H1 (cell line): ENCODE measurements around the gene SAAL1. TPM values are rescaled to one million over a fixed set of nuclear protein-coding genes. Genes with fewer than 3 reads are reported as not detected.

Experiments
- RBBP5 ChIP-seq: IDR thresholded peaks from 2 replicates; pipeline ENCODE4 v1.7.1; 2012; ENCODE audit warnings: low read depth, mild to moderate bottlenecking, inconsistent platforms, low read length, moderate library complexity, borderline replicate concordance
- TBP ChIP-seq: IDR thresholded peaks from 2 replicates; pipeline ENCODE4 v1.6.1; 2011; ENCODE audit warnings: low read depth, low read length, improper control_type of control experiment
- polyA plus RNA-seq, 7 experiments: library from polyadenylated mRNA; depleted of rRNA in 3 of 7; stranded (reverse) in 5 of 7; unstranded in 2 of 7; fragments of >200 nt in 5 of 7; fragments of 200-250 nt in 2 of 7; gene quantifications; 1 replicate in 5 of 7; 2 replicates in 1 of 7; 4 replicates in 1 of 7; pipeline versions ENCODE4 v1.2.1 to v1.2.3, GENCODE V29; 2011 to 2013; ENCODE audit warnings: missing spikeins in 2 of 7, mixed read lengths in 2 of 7
- total RNA-seq: library from RNA; stranded (reverse); fragmentation: NEBNext Ultra II Directional; extraction: Animal tissue kit (Norgen Biotek cat#: 25700); gene quantifications from 2 replicates; pipeline ENCODE4 v1.2.1, GENCODE V29; 2021
- TF ChIP-seq, protein P1 (sequence below): IDR thresholded peaks from 2 replicates; pipeline ENCODE4 v1.6.1; 2012; ENCODE audit warnings: inconsistent platforms

SAAL1 gene
- total and polyA plus RNA-seq, 2 of the 8 experiments (the other 6 are each of a cell fraction or from before 2014, with no cell fraction given), result 26.4 to 46.6 TPM

DNA sequence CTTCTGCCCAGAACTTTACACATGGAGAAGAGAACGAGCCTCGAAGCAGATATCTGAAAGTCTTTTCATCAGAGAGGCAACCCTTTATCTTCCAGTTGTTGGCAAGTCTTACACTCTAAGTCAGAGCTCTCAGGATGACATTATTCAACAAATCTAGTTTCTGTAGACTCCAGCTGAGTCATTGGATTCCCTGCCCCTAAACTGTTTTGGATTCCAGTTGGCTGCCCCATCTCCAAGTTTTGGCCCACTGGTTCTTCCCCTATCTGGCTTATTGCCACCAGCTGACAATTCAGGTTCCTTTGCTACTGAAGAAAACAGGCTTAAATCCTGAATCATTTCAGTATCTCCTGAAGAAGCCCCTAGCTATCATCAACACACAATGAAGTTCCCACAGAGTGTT is 14.2 kb downstream of the SAAL1 start (continued):
- TF ChIP-seq RBBP5, result no peak
- TF ChIP-seq, protein P1, sequence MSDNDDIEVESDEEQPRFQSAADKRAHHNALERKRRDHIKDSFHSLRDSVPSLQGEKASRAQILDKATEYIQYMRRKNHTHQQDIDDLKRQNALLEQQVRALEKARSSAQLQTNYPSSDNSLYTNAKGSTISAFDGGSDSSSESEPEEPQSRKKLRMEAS, result no peak
- no peak for TF ChIP-seq TBP
